HG02885 (cell line): Measurements from ENCODE around the gene LYPD3.
"Not testable (repeated sequence)": the region's sequence is repeated elsewhere in the genome, so short reads cannot be mapped to it uniquely, and the experiment has no call there.

ENCODE experiments used
- ATAC-seq: cut with Tn5 transposase; IDR thresholded peaks from one replicate; pipeline ENCODE4 v1.9.1; 2021; ENCODE audit warnings: mild to moderate bottlenecking; ENCODE audit not compliant: unreplicated experiment, poor library complexity

LYPD3 gene

DNA sequence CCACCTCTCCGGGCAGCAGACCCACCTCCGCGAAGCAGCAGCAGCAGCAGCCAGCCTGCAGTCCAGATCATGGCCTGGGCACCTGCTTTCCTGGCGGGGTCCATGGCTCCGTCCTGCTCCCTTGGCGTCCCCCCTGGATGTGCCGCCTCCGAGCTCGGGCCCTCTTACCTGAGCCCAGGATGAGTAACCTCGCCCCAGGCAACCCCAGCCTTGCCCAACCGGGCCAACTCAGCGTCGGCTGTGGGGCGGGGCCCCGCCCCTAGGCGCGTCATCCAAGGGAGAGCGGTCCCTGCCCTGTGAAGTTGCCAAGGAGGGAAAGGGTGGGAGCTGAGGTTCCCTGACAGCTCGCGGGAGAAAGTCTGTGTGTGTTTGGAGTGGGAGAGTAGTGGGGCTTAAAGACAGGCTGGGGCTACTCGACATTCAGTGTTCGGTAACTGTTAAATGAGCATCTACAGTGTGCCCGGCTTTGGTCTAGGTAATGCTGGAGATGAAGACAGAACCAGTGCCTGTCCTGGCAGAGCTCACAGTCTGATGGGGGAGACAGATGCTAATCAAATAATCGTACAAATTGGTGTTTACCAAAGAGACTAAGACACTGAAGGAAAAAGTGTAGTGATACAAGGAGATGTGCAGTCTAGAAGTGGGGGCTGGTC lies at the start of gene LYPD3:
Gene LYPD3 (minus strand): TSS at position 141 of the 653 bp plus-strand sequence. CDS start 37 bp downstream, at position 104.
- no peak for ATAC-seq

DNA sequence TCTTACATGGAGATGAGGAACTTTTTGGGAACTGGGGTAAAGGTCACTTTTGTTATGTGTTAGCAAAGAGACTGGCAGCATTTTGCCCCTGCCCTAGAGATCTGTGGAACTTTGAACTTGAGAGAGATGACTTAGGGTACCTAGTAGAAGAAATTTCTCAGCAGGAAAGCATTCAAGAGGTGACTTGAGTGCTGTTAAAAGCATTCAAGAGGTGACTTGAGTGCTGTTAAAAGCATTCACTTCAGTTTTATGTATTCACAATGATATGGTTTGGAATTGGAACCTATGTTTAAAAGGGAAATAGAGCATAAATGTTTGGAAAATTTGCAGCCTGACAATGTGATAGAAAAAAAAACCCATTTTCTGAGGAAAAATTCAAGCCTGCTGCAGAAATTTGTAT lies 47.0 kb upstream of the LYPD3 start:
- not testable (repeated sequence) for ATAC-seq

DNA sequence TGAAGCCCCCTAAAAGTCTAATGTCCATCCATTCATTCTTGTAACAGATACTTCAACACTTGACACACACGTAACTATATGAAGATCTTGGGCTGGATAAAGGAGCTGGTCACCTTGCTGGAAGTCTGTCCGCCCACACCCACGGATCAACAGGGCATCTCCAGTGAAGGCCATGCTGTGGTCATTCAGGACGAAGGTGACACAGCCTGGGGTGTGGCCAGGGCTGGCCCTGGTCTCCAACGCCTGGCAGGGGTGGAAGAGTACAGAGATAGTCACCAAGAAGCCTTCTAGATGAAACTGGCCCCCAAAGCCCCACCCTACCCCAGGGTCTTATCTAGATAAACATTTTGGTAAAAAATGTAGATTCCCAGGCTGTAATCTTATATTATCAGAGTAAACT lies 45.9 kb upstream of the LYPD3 start:
- ATAC-seq, result no peak

DNA sequence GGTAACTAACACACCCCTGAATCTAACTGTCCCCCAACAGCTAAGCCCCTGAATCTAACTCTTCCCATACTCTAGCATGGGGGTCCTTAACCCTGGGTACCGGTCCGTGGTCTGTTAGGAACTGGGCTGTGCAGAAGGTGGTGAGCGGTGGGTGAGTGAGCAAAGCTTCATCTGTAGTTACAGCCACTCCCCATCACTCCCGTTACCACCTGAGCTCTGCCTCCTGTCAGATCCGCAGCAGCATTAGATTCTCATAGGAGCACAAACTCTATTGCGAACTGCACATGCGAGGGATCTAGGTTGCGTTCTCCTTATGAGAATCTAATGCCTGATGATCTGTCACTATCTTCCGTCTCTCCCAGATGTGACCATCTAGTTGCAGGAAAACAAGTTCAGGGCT lies 45.3 kb upstream of the LYPD3 start:
- no peak for ATAC-seq

DNA sequence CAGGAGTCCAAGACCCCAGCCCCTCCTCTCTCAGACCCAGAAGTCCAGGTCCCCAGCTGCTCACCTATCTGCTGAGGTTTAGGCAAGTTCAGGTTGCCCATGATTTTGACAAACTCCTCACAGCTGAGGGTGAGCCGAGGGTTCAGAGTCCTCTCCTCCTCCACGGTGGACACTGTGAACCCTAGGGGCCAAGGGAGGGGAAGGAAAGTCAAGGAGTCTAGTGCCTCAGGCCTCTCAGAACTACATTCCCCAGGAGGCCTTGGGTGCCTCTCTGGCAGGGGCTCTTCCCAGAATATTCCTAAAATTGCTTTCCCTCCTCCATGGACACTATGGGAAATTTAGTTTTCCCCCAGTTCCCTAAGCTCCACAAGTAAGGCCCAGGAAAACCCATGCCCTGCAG lies 42.5 kb upstream of the LYPD3 start:
- ATAC-seq, result no peak

DNA sequence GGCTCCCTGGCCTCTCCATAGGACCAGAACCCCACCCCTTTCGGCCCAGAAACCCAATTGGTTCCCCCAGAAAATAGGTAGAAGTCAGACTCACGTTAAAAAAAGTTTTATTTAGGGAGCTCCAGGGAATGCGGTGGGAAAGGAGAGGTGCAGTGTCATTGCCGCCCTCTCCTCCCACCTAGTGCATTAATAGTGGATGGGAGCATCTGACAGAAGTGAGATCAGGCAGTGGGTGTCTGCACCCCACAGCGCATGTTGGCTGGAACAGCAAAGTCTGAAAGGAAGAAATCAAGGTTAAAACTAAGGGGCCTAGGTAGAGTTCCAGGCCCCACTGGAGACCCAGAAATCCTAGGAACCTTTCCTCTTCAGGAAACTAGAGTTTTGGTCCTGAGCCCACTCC lies 41.2 kb upstream of the LYPD3 start:
- no peak for ATAC-seq

DNA sequence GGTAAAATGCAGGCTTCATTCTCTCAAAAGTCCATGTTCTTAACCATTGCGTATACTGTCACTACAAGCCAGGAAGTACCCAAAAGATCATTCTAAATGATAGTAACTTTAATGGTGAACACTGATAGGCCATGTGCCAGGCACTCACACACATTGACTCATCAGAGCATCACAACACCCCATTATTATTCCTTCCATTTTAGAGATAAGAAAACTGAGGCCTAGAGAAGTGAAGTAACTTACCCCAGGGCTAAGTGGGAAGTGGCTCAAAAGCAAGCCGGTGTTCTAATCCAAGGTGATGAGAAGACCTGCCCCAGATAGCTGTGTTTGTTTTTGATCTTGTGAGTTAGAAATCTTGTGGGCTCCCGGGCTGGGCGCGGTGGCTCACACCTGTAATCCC lies 40.5 kb upstream of the LYPD3 start:
- ATAC-seq, result no peak

DNA sequence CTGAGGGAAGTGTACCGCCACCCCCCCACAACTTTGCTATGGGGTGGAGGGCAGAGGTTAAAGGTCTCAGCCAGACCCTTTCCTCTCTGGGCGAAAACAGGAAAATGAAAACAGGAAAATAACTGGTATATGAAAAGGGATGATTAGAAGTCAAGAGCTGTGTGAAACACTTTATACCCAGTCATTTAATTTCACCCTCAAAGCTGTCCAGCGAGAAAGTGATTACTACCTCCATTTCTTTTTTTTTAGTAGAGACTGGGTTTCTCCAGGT lies 39.7 kb upstream of the LYPD3 start:
- no peak for ATAC-seq

DNA sequence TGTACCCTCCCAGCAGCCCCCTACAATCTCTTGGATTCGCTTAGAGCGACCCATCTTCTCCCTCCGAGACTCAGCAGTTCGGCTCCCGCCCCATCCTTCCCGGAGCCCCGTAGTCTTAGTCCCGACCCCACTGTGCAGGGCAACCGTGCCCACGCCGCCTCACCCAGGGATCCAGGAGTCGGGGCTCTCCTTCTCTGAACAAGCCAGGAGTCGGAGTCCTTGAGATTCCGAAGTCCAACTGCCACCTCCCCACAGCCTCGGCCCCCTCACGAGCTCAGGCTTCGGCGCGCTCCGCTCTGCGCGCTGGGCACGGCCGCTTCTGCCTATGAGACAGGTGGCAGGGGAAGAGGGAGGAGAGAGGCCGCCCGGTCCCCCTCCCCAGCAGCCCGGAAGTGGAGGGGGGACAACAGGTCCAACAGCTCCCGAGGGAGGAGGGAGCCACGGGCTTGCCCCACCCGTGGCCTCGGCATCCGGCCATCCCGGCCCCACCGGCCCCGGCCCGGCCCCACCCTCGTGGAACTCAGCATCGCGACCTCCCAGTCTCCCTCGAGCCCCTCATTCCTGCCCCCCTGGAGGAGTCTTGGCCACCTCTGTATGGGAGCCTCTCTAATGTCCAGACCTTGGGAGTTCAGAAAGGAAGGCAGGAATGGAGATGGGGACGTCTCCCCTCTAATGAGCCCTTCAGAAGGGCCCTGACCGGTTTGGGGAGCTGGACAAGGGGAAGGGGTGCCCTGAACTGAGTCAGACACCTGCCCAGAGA lies 39.2 kb upstream of the LYPD3 start, which contains the start of gene PHLDB3:
Gene PHLDB3 (minus strand): TSS at position 321 of the 760 bp plus-strand sequence. CDS start 628 bp downstream, outside the sequence.
- peak; percentile 14 for ATAC-seq

DNA sequence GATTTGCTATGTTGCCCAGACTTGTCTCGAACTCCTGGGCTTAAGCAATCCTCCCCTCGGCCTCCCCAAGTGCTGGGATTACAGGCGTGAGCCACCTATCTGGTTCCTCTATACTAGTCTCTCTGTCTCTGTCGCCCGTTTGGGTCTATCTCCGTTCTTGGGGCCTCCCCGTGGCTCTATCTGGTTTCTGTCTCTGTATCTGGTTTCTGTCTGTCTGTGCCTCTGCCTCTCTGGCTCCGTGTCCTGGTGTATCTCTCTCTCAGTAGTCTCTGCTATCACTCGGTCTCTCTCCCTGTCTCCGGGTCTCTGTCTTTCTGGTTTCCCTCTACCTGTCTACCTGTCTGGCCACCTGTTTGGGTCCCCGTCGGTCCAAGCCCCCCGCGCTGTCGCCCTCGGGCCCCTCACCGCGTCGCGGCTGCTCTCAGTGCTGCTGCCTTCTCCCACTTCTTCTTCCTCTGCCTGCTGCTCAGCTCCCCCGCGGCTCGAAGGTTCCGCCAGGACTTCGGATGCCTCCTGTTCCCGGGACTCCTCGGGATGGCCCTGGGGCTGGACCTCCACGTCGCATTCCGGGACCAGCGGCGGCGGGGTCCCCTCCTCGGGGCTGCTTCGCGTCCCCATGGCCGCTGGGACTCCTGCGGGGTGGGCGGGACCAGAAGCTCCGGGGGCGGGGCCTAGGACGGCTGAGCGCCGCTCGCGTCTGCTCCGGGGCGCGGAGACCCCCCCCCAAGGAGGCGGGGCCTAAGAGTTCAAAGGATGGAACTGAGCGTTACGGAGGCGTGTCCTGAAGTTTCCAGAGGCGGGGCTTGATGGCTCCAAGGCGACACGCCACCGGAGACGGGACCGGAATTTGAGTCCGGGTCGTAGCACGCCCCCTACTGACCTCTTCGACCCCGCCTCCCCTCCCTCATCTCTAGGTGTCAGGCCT lies 38.4 kb upstream of the LYPD3 start:
- peak; percentile 92 for ATAC-seq

DNA sequence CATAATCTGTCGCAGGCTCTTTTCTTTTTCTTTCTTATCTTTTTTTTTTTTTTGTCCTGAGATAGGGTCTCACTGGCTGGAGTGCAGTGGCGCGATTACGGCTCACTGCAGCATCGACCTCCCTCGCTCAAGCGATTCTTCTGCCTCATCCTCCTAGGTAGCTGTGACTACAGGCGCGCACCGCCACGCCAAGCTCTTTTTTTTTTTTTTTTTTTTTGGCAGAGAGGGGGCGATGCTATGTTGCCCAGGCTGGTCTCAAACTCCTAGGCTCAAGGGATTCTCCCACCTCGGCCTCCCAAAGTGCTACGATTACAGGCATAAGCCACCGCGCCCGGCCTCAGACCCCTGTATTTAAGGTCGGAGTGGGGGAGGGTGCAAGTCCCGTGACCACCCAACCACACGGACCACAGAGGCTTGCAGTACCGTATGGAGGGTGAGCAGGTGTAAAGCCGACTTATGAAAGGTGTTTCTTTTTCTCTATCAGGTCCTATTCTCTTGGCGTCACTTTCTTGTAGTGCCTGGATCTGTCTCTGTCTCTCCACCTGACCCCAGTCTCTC lies 37.1 kb upstream of the LYPD3 start:
- no peak for ATAC-seq

DNA sequence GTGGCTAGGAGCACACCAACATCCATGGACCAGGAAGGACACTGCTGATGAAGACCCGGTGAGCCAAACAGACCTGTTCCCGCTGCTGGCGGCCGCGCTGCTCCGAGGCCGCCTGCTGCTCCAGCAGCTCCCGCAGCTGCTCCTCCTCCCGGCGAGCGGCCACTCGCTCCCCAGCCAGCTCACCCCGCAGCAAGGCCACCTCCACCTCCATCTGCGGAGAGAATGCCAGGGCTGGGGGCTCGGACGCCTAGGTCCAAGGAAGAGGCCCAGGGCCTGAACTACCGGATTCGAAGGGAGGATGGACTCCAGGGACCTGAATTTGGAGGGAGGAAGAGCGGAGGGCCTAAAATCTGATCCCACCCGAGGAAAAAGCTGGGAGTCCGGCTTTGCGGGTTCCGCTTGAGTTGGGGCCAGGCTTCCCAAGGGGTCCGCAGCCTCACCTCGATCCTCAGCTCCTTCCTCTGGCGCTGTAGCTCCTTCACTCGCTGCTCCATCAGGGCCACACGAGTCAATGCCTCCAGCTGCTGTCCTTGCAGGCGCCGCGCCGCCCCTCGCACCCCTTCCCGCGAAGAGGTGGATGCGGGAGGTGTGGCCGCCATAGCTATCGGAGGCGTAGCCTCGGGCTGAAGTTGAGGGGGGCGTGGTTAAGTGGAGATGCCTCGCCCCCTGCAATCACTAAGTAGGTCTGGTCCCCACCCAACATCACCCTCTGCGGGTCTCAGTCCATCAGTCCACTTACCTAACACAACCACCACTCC lies 36.4 kb upstream of the LYPD3 start:
- ATAC-seq, result no peak

DNA sequence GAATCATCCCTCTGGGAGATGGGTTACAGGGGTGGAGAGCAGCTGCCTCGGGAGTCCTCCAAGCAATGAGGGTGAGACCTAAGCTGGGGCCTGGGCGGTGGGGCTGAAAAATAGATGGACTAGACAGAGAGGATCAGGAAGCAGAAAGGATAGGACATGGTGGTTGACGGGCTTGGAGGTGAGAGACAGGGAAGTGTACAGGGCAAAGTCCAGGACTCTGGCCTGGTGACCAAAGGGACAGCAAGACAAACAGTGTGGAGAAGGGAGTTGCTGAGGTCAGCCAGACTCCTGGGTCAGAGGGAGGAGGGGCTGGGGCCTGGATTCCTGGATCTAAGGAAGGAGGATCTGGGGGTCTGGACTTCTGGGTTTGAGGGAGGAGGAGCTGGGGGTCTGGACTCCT lies 33.6 kb upstream of the LYPD3 start:
- ATAC-seq, result no peak

DNA sequence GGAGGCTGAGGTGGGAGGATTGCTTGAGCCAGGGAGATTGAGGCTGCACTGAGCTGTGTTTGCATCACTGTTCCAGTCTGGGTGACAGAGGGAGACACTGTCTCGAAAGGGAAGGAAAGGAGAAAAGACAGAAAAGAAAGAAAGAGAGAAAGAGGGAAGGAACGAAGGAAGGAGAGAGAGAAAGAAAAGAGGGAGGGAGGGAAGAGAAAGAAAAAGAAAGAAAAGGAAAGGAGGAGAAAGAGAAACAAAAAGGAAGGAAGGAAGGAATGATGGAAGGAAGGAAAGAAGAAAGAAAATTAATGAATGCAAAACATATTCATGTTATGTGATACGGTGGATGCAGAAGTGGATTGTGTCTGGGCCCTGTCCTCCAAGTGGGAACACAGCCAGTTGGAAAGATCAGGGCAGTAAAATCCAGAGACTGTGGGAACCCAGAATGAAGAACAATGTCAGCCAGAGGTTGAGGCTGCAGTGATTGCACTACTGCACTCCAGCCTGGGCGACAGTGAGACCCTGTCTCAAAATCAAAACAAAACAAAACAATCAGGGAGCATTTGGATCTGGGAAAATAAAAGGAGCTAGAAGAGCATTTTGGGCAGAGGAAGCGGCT lies 32.9 kb upstream of the LYPD3 start:
- no peak for ATAC-seq

DNA sequence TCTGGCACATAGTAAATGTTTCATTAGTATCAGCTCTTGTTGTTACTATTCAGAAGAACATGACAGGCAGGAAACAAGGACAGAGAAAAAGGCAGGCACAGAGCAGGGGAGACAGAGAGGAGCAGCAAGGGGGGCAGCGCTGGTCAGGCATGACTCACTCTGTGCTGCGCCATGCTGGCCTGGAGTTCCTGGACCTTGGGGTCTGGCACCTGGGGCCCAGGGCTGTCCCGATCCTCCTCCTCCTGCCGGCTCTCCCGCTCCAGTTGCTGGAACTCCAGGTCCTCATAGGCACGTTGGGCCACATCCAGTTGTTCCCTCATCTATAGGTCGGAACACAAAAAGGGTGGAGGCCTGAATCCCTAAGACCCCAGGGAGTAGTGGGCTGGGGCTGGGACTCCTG lies 31.6 kb upstream of the LYPD3 start:
- no peak for ATAC-seq

DNA sequence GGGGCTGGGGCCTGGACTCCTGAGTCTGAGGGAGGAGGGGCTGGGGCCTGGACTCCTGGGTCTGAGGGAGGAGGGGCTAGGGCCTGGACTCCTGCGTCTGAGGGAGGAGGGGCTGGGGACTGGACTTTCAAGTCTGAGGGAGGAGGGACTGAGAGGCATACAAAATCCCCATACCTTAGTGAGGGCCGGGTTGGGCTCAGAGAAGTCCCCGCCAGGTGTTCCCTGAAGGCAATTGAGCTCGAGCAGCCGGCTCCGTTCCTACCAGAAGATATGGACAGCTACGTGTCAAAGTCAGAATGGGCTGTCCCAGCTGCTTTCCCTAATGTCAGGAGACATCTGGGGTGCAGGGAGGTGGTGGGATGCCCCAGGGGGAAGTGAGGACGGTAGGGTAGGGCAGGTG lies 29.7 kb upstream of the LYPD3 start:
- no peak for ATAC-seq

DNA sequence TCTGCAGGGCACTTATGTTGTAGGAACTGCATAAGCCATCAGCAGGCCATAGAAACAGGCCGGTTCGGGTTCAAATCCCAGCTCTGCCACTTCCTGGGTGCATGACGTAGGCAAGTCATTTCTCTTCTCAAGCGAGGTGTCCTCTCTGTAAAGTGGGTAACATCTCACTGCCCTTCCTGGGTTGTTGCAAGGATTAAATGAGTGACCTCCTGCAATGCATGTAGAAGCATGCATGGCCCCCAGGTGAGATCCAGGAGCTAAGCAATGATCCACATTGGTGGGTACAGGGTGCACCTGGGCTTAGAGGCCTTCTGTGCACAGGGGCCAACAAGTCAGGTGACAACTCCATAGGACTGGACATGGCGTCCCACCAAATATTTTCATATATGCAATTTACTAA lies 25.4 kb upstream of the LYPD3 start:
- ATAC-seq, result no peak

DNA sequence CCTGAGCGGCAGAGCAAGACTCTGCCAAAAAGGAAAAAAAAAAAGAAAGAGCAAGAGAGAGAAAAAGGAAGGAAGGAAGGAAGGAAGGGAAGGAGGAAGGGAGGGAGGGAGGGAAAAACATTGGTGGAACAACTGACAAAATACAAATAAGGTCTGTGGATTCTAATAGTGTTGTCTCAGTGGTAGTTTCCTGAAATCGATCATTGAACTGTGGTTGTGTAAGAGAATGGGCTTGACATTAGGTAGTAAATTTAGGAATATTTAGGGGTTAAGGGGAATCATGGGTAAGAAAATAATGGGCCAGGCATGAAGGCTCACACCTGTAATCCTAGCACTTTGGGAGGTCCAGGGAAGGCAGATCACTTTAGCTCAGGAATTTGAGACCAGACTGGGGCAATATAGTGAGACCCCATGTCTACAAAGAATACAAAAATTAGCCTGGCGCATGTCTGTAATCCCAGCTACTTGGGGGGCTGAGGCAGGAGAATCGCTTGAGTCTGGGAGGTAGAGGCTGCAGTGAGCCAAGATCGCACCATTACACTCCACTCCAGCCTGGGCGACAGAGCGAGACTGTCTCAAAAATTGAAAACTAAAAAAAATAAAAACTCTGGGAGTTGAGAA lies 24.7 kb upstream of the LYPD3 start:
- no peak for ATAC-seq

DNA sequence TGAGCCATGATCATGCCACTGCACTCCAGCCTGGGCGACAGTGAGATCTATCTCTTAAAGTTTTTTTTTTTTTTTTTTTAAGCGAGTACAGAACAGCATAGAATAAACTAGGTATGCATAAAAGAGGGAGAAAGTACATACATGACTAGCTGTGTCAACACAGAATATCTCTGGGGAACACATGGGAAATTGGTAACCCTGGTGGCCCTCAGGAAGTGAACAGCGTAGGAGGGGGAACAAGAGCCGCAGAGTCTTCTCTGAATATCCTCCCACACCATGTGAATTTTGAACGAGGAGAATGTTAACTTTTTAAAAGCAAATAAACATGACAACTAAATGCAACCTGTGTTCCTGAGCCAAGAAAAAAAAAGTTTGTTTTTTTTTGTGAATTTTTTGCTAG lies 23.9 kb upstream of the LYPD3 start:
- peak; percentile 62 for ATAC-seq
